Measurements from ENCODE around the gene TUBGCP6.
"Not testable (repeated sequence)": the region's sequence is repeated elsewhere in the genome, so short reads cannot be mapped to it uniquely, and the experiment has no call there.

The TUBGCP6 gene

DNA sequence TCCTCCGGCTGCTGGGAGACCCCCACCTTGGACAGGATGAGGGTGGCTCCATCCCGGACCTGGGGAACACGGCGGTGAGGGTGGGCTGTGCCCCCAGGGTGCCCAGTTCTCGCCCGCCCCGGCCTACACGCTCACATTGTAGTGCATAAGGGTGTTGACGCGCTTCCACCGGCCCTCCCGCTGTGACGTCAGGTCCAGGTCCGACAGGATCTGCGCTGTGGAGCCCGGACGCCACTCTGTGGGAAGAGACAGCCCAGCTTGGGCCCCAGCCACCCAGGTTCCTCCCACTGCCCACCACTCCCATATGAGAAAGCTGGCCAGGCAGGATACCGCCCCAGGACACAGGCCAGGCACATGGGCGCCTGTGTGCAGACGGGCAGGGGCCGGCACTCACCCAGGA is 33.6 kb upstream of the TUBGCP6 start:
- H3K4me3 ChIP-seq (ENCODE audit: low read length in 2 of 2), result no peak overlapping the region
- no peaks in the 10 kb centered on the region for H3K27me3 ChIP-seq (ENCODE audit: control insufficient read depth in 1 of 2, insufficient read depth in 2 of 2, low read length in 2 of 2)
- no peak overlapping the region for H3K9ac ChIP-seq (ENCODE audit: low read length in 2 of 2)
- H3K27ac ChIP-seq (ENCODE audit: low read length), result no peak overlapping the region
- H3K36me3 ChIP-seq (ENCODE audit: control insufficient read depth in 2 of 2, insufficient read depth in 2 of 2, low read length in 2 of 2), result peaks cover 44 to 49% of the 10 kb centered on the region in 2 donors
- H3K9me3 ChIP-seq (ENCODE audit: control insufficient read depth in 2 of 2, low read length in 2 of 2), result no peaks in the 10 kb centered on the region
- H3K4me1 ChIP-seq (ENCODE audit: control insufficient read depth, insufficient read depth, low read length), result peaks cover 19% of the 10 kb centered on the region

DNA sequence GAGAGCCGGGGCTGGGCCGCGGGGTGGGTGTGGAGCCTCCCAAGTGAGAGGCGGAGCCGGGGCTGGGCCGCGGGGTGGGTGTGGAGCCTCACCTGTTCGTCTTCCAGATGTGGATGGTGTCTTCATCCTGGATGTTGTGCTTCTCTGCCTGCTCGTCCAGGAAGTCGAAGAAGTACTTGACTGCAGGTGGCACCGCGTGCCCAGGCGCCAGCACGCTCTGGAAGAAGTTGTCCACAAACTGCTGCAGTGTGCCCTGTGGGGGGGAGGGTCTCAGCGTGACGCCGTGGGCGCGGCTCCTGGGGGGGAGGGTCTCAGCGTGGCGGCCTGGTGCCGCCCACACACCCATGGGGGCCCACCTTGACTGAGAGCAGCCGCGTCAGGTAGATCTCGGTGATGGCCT is 32.9 kb upstream of the TUBGCP6 start:
- Histone ChIP-seq H3K4me1 (ENCODE audit: control insufficient read depth, insufficient read depth, low read length) (peaks cover 19% of the 10 kb centered on the region), H3K4me3 (ENCODE audit: low read length in 2 of 2) (no peak overlapping the region), H3K27me3 (ENCODE audit: control insufficient read depth in 1 of 2, insufficient read depth in 2 of 2, low read length in 2 of 2) (no peaks in the 10 kb centered on the region), H3K36me3 (ENCODE audit: control insufficient read depth in 2 of 2, insufficient read depth in 2 of 2, low read length in 2 of 2) (peaks cover 44% of the 10 kb centered on the region in 2 donors), H3K9me3 (ENCODE audit: control insufficient read depth in 2 of 2, low read length in 2 of 2) (no peaks in the 10 kb centered on the region), H3K9ac (ENCODE audit: low read length in 2 of 2) (no peak overlapping the region), H3K27ac (ENCODE audit: low read length) (no peak overlapping the region)

DNA sequence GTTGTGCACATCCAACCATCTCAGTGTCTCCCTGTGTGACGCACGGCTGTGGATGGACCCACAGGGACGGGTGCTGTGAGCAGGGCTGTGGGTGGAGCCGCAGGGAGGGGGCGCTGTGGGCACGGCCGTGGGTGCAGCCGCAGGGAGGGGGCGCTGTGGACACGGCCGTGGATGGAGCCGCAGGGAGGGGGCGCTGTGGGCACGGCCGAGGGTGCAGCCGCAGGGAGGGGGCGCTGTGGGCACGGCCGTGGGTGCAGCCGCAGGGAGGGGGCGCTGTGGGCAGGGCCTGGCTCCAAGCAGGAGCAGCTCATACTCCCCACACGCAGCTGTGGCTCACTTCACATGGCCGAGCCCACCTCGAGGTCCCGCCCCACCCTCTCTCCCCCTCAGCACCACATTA is 31.3 kb upstream of the TUBGCP6 start:
- Histone ChIP-seq H3K9ac (ENCODE audit: low read length in 2 of 2) (no peak overlapping the region), H3K9me3 (ENCODE audit: control insufficient read depth in 2 of 2, low read length in 2 of 2) (no peaks in the 10 kb centered on the region), H3K27me3 (ENCODE audit: control insufficient read depth in 1 of 2, insufficient read depth in 2 of 2, low read length in 2 of 2) (peaks cover 0 to 7% of the 10 kb centered on the region in 2 donors), H3K4me3 (ENCODE audit: low read length in 2 of 2) (no peak overlapping the region), H3K4me1 (ENCODE audit: control insufficient read depth, insufficient read depth, low read length) (peaks cover 18% of the 10 kb centered on the region), H3K27ac (ENCODE audit: low read length) (peak overlapping the region; percentile 6), H3K36me3 (ENCODE audit: control insufficient read depth in 2 of 2, insufficient read depth in 2 of 2, low read length in 2 of 2) (peaks cover 33 to 35% of the 10 kb centered on the region in 2 donors)

DNA sequence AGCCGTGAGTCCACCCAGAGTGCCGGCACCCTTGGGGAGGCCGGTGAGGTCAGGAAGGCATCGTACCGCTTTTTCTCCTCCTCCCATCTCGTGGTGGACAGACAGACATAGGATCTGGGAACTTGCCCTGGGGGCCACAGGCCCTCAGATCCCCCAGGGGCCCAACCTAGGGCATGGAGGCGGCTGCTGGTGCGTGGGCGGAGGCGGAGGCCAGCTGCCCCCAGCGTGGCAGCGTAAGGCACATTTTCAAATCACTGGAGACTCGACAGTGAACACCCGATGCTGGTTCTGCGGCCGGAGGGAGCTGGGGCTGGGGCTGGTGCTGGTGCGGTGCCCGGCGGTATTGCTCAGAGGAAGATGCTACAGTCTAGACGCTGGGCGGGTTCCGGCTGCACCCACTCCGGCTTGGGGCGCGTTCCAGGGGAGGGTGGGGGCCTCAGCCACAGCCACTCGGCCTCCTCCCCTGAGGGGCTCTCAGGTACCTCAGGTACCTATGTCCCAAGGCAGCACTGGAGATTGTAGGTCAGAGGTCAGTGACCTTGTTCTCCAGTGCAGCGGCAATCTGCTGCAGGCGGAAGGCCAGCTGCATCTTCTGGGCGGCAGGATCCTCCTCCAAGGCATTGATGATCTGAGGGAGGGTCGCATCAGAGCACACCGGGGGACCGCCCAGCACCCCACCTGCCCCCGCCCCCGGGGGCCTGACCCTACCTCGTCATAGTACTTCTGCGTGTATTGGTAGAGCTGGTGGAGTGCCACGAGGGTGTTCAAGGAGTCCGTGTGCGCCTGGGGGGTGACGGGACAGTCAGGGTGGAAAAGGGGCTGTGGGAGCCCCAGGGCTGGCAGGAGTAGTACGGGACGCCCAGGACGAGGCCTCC is 30.6 kb upstream of the TUBGCP6 start:
- Histone ChIP-seq H3K4me1 (ENCODE audit: control insufficient read depth, insufficient read depth, low read length) (peaks cover 25% of the 10 kb centered on the region), H3K36me3 (ENCODE audit: control insufficient read depth in 2 of 2, insufficient read depth in 2 of 2, low read length in 2 of 2) (peaks cover 31% of the 10 kb centered on the region in 2 donors), H3K27me3 (ENCODE audit: control insufficient read depth in 1 of 2, insufficient read depth in 2 of 2, low read length in 2 of 2) (peaks cover 0 to 10% of the 10 kb centered on the region in 2 donors), H3K27ac (ENCODE audit: low read length) (peak overlapping the region; percentile 6), H3K9ac (ENCODE audit: low read length in 2 of 2) (no peak overlapping the region), H3K4me3 (ENCODE audit: low read length in 2 of 2) (no peak overlapping the region), H3K9me3 (ENCODE audit: control insufficient read depth in 2 of 2, low read length in 2 of 2) (no peaks in the 10 kb centered on the region)

DNA sequence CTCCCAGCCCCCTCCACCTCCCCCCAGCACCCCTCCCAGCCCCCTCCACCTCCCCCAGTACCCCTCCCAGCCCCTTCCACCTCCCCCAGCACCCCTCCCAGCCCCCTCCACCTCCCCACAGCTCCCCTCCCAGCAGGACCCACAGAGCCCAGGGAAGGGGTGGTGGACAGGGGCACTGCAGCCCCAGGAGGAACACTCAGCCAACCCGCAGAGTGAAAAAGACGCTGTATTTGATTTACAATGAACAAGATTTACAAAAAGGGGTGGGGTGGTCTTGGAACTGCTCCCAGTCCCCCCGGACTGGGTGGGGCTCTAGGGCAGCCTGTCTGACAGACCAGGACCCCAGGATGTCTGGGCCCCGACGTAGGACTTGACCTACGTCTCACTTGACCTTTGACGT is 29.9 kb upstream of the TUBGCP6 start:
- H3K9me3 ChIP-seq (ENCODE audit: control insufficient read depth in 2 of 2, low read length in 2 of 2), result no peaks in the 10 kb centered on the region
- no peak overlapping the region for H3K9ac ChIP-seq (ENCODE audit: low read length in 2 of 2)
- H3K36me3 ChIP-seq (ENCODE audit: control insufficient read depth in 2 of 2, insufficient read depth in 2 of 2, low read length in 2 of 2), result peaks cover 28% of the 10 kb centered on the region in 2 donors
- no peak overlapping the region for H3K27ac ChIP-seq (ENCODE audit: low read length)
- H3K4me3 ChIP-seq (ENCODE audit: low read length in 2 of 2), result no peak overlapping the region
- H3K27me3 ChIP-seq (ENCODE audit: control insufficient read depth in 1 of 2, insufficient read depth in 2 of 2, low read length in 2 of 2), result peaks cover 0 to 10% of the 10 kb centered on the region in 2 donors
- H3K4me1 ChIP-seq (ENCODE audit: control insufficient read depth, insufficient read depth, low read length), result peaks cover 29% of the 10 kb centered on the region

DNA sequence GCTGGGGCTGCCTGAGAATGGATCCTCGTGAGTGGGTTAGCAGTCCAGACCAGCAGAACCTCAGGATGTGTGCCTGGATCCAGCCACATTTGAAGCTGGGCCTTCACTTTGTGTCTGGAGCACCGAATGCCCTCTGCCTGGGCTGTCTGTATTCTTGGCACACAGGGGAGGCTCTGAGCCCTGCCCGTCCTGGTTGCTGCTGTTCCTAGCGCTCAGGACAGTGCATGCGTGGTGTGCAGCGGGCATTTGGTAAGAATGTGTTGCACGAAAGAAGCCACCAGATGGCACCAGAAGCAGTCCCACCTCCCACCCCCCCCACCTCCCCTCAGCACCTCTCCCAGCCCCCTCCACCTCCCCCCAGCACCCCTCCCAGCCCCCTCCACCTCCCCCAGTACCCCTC is 29.5 kb upstream of the TUBGCP6 start:
- peaks cover 0 to 10% of the 10 kb centered on the region in 2 donors for H3K27me3 ChIP-seq (ENCODE audit: control insufficient read depth in 1 of 2, insufficient read depth in 2 of 2, low read length in 2 of 2)
- H3K4me1 ChIP-seq (ENCODE audit: control insufficient read depth, insufficient read depth, low read length), result peaks cover 33% of the 10 kb centered on the region
- H3K36me3 ChIP-seq (ENCODE audit: control insufficient read depth in 2 of 2, insufficient read depth in 2 of 2, low read length in 2 of 2), result peaks cover 24% of the 10 kb centered on the region in 2 donors
- H3K9me3 ChIP-seq (ENCODE audit: control insufficient read depth in 2 of 2, low read length in 2 of 2), result no peaks in the 10 kb centered on the region
- no peak overlapping the region for H3K9ac ChIP-seq (ENCODE audit: low read length in 2 of 2)
- H3K4me3 ChIP-seq (ENCODE audit: low read length in 2 of 2), result no peak overlapping the region
- no peak overlapping the region for H3K27ac ChIP-seq (ENCODE audit: low read length)

DNA sequence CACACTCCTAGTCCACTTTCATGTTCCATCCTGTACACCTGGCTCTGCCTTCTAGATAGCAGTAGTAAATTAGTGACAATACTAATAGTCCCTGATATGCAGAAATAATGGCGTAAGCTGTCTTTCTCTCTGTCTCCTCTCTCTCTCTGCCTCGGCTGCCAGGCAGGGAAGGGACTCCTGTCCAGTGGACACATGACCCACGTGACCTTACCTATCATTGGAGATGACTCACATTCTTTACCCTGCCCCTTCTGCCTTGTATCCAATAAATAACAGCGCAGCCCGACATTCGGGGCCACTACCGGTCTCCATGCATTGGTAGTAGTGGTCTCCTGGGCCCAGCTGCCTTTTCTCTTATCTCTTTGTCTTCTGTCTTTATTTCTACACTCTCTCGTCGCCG is 29.0 kb upstream of the TUBGCP6 start:
- not testable (repeated sequence) for H3K9ac ChIP-seq (ENCODE audit: low read length in 2 of 2); H3K9me3 ChIP-seq (ENCODE audit: control insufficient read depth in 2 of 2, low read length in 2 of 2); H3K4me3 ChIP-seq (ENCODE audit: low read length in 2 of 2); H3K27me3 ChIP-seq (ENCODE audit: control insufficient read depth in 1 of 2, insufficient read depth in 2 of 2, low read length in 2 of 2); H3K27ac ChIP-seq (ENCODE audit: low read length)
- Histone ChIP-seq H3K36me3 (ENCODE audit: control insufficient read depth in 2 of 2, insufficient read depth in 2 of 2, low read length in 2 of 2) (peaks cover 18 to 20% of the 10 kb centered on the region in 2 donors), H3K4me1 (ENCODE audit: control insufficient read depth, insufficient read depth, low read length) (peaks cover 38% of the 10 kb centered on the region)

DNA sequence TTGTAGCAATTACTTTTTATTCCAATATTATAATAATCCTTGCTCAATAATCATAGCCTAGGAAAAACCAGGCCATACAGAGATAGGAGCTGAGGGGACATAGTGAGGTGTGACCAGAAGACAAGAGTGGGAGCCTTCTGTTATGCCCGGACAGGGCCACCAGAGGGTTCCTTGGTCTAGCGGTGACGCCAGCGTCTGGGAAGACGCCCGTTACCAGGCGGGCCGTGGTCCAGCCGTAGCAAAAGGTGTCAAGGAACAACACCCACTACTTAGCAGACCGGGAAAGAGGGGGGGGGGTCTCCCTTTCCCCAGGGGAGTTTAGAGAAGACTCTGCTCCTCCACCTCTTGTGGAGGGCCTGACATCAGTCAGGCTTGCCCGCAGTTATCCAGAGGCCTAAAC is 28.5 kb upstream of the TUBGCP6 start:
- not testable (repeated sequence) for H3K9me3 ChIP-seq (ENCODE audit: control insufficient read depth in 2 of 2, low read length in 2 of 2); H3K27ac ChIP-seq (ENCODE audit: low read length); H3K9ac ChIP-seq (ENCODE audit: low read length in 2 of 2); H3K4me3 ChIP-seq (ENCODE audit: low read length in 2 of 2); H3K27me3 ChIP-seq (ENCODE audit: control insufficient read depth in 1 of 2, insufficient read depth in 2 of 2, low read length in 2 of 2)
- peaks cover 42% of the 10 kb centered on the region for H3K4me1 ChIP-seq (ENCODE audit: control insufficient read depth, insufficient read depth, low read length)
- H3K36me3 ChIP-seq (ENCODE audit: control insufficient read depth in 2 of 2, insufficient read depth in 2 of 2, low read length in 2 of 2), result peaks cover 15 to 16% of the 10 kb centered on the region in 2 donors

DNA sequence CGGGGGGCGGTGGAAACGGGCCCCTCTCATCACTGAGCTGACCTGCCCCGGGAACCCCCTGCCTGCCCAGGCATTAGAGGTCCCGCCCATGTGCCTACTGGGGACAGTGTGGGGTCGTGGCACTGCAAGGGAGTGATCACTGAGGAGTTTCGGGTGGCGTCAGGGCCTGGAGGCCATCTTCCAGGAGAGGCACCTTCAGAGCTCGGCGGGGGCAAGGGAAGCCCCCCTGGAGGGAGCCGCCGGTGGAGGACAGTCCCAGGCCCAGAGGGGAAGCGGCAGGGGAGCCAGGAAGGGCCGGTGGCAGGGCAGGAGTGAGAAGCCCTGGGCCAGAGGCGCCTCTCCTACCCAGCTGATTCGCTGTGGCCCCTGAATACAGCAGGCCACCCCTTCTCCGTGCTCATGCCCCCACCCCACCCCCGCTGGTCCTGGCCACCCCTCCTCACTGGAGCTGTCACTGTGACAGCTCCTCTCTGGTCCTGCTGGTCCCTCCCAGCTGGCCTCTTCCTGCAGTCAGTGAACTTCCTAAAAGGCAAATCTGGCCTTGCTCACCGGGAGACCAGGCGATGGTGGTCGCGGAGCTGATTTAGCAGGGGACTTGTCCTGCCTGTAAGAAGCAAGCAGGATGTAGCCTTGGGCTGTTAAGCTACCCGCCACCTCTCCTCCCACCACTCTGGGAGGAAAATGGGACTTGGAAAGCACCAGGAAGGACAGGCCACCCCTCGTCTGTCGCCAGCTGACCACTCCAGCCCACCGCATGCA is 27.4 kb upstream of the TUBGCP6 start:
- no peak overlapping the region for H3K27ac ChIP-seq (ENCODE audit: low read length)
- peaks cover 0 to 10% of the 10 kb centered on the region in 2 donors for H3K27me3 ChIP-seq (ENCODE audit: control insufficient read depth in 1 of 2, insufficient read depth in 2 of 2, low read length in 2 of 2)
- peaks cover 5% of the 10 kb centered on the region in 2 donors for H3K36me3 ChIP-seq (ENCODE audit: control insufficient read depth in 2 of 2, insufficient read depth in 2 of 2, low read length in 2 of 2)
- no peaks in the 10 kb centered on the region for H3K9me3 ChIP-seq (ENCODE audit: control insufficient read depth in 2 of 2, low read length in 2 of 2)
- peak overlapping the region in 1 of 2 donors; percentile 29 for H3K4me3 ChIP-seq (ENCODE audit: low read length in 2 of 2)
- peaks cover 49% of the 10 kb centered on the region for H3K4me1 ChIP-seq (ENCODE audit: control insufficient read depth, insufficient read depth, low read length)
- H3K9ac ChIP-seq (ENCODE audit: low read length in 2 of 2), result no peak overlapping the region

DNA sequence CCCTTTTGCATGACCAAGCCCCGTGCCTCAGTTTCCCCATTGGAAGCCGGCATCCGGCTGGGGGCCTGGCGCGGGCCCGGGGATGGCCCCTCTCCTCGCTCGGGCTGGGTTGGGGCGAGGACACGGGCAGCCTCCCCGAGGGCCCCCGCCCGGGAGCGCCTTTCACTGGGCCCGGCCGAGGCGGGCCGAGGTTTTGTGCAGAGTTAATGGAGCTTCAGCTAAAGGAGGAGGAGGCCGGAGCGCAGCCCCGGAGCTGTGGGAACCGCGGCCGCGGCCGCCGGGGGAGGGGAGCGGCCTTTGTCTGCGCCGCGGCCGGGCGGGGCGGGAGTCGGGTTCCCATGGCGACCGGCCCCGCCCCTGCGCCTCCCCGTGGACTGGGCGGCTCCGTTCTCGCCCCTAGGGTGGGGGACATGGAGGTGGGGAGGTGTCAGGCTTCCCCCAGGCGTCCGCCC is 26.7 kb upstream of the TUBGCP6 start:
- H3K4me3 ChIP-seq (ENCODE audit: low read length in 2 of 2), result peak overlapping the region in 1 of 2 donors; percentile 70
- H3K9me3 ChIP-seq (ENCODE audit: control insufficient read depth in 2 of 2, low read length in 2 of 2), result no peaks in the 10 kb centered on the region
- H3K27ac ChIP-seq (ENCODE audit: low read length), result no peak overlapping the region

More for the DNA sequence above, 26.7 kb upstream of the TUBGCP6 start:
- Histone ChIP-seq H3K4me1 (ENCODE audit: control insufficient read depth, insufficient read depth, low read length) (peaks cover 55% of the 10 kb centered on the region), H3K9ac (ENCODE audit: low read length in 2 of 2) (no peak overlapping the region), H3K27me3 (ENCODE audit: control insufficient read depth in 1 of 2, insufficient read depth in 2 of 2, low read length in 2 of 2) (peaks cover 0 to 10% of the 10 kb centered on the region in 2 donors), H3K36me3 (ENCODE audit: control insufficient read depth in 2 of 2, insufficient read depth in 2 of 2, low read length in 2 of 2) (peaks cover 4 to 5% of the 10 kb centered on the region in 2 donors)

Data from stomach smooth muscle (tissue), 2 donors.